Activated effector memory CD4-positive, alpha-beta T cell treated with Interleukin-2 at 50 U/mL for 16 hours (primary cell): ENCODE measurements around the gene SYCE1.
"Not testable (repeated sequence)": the region's sequence is repeated elsewhere in the genome, so short reads cannot be mapped to it uniquely, and the experiment has no call there.

Experiments used
- DNase-seq: peaks from one replicate; pipeline ENCODE4 v3.0.0-alpha.2; 2020

Gene SYCE1

DNA sequence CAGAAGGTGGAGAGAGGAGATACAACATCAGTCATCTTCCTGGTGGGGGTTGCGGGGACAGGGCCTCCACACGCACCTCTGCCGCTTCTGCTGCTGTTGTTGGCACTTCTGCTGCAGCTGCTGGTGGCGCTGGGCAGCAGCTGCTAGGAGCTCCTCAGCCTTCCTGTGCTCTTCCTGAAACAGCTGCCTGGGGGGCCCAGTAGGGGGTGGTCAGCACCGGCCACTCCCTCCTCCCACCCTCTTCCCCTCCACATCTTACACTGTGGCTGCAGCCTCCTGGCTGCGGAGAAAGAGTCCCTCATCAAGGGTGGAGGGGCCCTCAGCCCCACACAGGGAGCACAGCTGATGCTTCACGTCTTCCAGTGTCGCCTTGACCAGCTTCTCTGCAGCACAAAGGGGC, 9.9 kb downstream of the SYCE1 start:
- no peak for DNase-seq

DNA sequence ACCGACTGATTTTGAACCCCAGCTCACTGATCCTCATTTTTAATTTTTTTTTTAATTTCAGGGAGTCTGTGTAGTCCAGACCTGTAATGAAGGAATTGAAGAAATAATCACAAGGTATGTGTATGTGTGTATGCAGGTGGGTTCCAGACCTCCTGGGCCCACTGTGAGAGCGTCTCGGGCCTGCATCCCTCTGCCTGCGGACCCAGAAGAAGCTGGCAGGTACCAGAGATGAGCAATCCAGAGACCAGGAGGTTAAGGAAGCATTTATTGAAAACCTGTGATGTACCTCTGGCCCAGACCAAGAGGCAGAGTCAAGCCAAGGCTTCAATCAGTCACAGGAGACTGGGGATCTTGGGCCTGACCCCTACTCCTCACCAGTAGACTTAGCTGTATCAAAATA, 10.8 kb downstream of the SYCE1 start:
- no peak for DNase-seq

DNA sequence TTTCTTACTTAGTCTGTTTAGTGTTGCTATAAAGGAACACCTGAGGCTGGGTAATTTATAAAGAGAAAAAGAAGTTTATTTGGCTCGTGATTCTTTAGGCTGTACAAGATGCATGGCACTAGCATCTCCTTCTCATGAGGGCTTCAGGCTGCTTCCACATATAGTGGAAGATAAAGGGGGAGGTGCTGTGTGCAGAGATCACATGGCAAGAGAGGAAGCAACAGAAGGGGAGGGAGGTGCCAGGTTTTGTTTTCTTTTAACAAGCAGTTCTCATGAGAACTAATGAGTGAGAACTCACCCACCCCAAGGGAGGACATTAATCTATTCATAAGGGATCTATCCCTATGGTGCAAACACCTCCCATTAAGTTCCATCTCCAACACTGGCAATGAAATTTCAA, 20.9 kb downstream of the SYCE1 start:
- no peak for DNase-seq

- DNase-seq = not testable (repeated sequence)
These were observed 23.9 kb downstream of the SYCE1 start for GRCh38 chr10:133541441-133541975.

DNA sequence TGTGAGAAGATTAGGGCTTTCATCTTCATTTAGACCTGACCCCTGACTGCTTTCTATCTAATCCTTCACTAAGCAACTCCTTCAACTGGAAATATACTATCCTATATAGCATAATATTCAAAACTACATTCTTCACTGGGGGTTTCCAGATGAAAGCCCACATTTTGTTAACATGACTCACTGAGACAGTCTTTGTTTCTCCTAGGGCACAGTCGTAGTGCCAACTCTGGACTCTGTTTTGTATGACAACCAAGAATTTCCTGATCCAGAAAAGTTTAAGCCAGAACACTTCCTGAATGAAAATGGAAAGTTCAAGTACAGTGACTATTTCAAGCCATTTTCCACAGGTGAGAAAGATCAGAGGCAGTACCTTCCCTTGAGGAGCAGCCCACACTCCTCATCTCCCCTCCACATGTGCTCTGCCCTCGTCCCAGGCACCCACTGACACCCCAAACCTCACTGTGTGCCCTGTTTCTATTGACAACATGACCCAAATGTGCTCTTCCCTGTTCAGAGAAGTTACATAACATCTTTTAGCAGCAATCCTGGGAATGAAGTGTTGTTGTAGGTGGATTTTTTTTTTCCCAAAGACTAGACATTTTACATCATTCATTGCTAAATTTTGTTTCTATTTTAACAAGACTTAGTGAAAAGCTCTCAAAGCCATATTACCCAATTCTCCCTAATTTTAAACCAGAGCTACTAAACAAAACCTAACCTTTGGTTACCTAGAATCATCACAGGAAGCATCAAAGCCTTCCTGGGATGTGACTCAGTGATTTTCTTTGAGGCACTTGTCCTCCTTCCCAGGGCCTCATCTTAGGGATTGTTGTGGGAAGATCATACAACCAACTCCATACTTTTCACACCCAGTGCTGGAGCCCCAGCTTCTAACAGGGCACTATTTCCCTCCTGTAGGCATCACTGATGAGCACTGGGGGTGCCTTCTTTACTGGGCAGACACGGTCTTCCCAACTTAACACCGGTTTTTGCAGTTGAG, 27.5 kb downstream of the SYCE1 start:
- no peak for DNase-seq

DNA sequence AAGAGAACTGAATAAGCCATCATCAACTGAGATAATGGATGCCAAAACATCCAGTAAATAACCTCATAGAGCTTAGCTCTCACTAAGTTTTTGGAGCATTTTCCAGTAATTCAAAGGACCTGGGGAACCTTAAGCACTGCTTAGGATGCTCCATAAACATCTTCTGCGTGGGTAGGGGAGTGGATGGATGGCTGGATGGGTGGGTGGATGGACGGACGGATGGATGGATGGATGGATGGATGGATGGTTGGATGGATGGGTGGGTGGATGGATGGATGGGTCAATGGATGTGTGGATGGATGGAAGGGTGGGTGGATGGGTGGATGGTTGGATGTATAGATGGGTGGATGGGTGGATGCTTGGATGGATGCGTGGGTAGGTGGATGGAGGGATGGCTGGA, 29.2 kb downstream of the SYCE1 start:
- no peak for DNase-seq

DNA sequence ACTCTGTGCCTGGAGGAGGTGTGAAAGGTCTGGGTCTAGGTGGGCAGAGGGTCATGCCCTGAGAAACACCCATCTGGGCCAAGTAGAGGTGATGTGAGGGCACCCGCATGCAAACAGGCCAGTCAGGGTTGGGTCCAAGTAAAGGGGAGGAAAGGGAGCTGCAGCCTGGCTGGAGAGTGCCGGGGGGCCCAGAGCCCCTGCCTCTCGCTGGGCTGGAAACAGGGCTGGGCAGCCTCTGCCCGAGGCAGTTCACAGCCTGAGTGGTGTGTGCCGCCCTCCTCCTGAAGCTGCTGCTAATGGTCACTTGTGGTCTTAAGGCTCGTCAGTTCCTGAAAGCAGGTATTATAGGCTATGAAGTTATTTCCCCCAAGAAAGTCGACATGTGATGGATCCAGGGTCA, 31.0 kb downstream of the SYCE1 start:
- DNase-seq = no peak

DNA sequence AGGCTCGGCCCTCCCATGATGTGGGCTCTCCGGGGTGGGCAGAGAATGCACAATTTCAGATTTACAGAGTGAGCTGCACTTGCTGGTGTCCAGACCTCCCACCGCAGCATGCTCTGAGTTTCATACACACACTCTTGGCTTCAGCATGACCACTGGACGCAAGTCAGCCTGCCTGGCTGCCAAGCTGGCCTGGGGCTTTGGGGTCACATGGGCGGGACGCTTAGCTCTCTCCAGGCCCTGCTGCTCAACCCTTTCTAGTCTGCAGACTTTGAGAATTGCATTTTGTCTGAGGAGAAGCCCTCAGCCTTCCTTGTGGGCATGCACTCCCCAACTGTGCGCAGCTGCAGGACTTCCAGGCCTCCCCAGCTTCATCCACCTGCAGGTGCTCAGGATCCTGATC, 32.5 kb downstream of the SYCE1 start:
- DNase-seq = no peak

GRCh38 chr10:133530506-133530905, 34.9 kb downstream of the SYCE1 start:
- DNase-seq = no peak

- no peak for DNase-seq
These were observed 35.8 kb downstream of the SYCE1 start for GRCh38 chr10:133529576-133529946.

DNA sequence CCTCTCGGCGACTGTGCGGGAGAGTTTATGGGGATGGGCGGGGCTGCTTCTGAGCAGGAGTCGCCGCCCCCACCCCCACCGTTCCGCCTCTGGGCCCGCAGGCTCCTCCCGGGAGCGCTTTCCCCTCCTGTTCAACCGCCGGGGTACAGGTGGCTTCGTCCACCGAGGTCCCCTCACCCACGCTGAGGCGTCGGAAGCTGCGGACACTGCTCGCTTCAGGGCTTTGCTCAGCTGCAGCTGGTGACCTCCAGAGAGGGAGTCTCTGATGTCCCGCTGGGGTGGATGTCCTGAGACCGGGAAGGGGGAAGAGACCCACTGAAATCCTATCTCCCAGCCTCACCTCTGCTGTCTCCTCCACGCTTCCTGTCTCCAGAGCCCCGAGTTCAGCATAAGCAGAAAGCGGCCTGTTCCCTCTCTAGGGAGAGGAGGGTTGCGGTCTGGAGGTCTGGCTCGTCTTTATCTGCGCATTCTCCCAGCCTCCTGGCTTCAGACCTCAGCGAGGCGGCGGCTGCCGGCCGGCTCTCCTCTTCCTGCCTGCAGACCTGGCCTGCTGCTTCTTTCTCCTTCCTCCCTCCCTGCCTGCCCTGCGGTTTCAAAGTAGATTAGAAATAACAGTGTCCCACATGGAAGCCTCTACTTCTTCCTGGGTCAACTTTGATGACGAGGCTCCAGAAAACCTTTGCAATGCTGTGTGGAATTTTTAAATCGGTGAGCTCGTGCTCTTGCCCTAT, 36.4 kb downstream of the SYCE1 start:
- DNase-seq = no peak

DNA sequence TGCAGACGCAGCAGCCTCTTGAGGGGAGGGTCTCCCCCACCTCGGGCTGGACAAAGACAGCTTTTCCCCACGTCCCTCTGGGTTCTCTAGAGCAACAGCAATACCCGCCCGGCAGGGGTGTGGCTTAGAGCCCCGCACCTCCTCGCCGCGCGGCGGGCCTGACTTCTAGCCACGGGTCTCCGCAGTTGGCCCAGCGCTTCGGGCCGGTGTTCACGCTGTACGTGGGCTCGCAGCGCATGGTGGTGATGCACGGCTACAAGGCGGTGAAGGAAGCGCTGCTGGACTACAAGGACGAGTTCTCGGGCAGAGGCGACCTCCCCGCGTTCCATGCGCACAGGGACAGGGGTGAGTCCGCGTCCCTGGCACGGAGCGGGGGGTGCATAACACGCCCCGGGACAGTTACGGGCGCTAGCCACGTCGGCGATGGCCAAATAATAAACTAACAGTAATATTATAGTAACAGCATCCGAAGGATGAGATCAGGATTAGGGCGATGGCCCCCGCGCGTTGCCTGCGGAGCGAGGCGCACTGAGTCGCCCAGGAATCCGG, 37.0 kb downstream of the SYCE1 start:
- DNase-seq = no peak

- DNase-seq = no peak
These were observed 37.6 kb downstream of the SYCE1 start for GRCh38 chr10:133527771-133528271.

DNA sequence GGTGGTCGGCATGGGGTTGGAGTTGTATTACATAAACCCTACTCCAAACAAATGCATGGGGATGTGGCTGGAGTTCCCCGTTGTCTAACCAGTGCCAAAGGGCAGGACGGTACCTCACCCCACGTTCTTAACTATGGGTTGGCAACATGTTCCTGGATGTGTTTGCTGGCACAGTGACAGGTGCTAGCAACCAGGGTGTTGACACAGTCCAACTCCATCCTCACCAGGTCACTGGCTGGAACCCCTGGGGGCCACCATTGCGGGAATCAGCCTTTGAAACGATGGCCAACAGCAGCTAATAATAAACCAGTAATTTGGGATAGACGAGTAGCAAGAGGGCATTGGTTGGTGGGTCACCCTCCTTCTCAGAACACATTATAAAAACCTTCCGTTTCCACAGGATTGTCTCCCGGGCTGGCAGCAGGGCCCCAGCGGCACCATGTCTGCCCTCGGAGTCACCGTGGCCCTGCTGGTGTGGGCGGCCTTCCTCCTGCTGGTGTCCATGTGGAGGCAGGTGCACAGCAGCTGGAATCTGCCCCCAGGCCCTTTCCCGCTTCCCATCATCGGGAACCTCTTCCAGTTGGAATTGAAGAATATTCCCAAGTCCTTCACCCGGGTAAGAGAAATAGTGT, 38.3 kb downstream of the SYCE1 start, which contains the start of gene CYP2E1:
Gene CYP2E1 (plus strand): TSS at position 407 of the 632 bp plus-strand sequence. CDS start 33 bp downstream, at position 440.
- DNase-seq = no peak

DNA sequence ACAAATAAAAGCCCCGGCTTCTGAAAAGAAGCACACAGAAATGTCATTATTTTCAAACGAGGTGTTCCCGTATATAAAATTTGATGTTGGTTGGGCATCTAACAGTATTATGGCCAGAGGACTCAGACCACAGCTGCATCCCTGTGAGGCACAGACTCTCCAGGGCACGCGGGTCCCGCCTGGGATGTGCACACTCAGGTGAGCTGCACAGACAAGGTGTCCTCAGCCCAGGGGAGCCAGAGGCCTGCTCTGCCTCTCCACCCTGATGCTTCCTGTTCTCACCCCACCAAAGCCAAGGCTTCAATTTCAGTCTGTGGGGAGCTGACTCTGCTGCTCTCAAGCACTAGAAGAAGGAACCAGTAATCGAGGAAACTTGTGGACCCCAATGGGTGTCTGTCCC, 39.9 kb downstream of the SYCE1 start:
- no peak for DNase-seq

DNA sequence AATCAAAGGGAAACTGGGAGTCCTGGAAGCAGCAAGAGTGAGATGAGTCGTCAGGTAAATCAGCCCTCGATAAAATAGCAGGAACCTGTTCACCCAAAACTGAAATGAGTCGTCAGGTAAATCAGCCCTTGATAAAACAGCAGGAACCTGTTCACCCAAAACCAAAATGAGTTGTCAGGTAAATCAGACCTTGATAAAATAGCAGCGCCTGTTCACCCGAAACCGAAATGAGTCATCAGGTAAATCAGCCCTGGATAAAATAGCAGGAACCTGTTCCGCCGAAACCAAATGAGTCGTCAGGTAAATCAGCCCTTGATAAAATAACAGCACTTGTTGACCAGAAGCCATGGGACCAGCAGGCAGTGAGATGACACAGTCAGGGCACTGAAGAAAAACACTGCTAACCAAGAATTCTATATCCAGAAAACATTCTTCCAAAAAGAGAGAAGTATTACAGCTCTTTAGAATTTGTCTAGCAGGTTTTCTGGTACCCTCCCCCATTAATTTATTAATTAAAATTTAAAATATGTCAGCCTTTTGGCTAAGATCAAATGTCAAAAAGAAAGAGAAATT, 41.7 kb downstream of the SYCE1 start:
- DNase-seq = no peak

- DNase-seq = peak; percentile 83
These were observed 45.1 kb downstream of the SYCE1 start for GRCh38 chr10:133520193-133520738.

- DNase-seq = not testable (repeated sequence)
These were observed 46.9 kb downstream of the SYCE1 start for GRCh38 chr10:133518517-133518916.

- DNase-seq = no peak
These were observed 49.3 kb downstream of the SYCE1 start for GRCh38 chr10:133516057-133516456.

- no peak for DNase-seq
These were observed 49.9 kb downstream of the SYCE1 start for GRCh38 chr10:133515471-133515870.

DNA sequence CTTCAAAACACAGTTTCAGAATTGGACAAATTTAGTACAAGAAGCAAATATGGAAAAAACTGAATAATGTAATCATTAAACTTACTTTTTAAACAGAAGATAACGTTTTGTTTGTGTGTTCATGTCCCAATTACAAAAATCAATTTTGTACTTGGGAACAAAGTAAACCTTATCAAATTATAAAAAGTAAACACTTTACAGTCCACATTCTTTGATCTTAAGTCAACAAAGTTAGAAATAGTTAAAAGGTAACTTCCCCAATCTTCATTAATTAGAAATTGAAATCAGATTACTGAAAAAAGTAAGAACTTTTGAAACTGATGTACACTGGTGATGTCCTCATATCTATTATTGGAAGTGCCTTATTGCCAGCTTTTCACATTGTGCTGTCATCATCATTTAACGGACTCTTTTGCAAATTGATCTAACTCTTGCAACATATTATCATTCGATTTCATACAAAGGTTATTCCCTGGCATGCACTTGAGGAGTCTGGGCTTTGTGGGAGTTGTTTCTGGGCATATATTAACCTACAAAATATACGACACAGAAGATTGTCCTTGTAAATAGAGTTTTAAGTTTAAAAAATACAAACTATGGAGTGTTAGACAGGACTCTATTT, 53.4 kb downstream of the SYCE1 start:
- DNase-seq = no peak
